K562 (cell line): ENCODE results near the gene KAT5. TPM values are rescaled to one million over a fixed set of nuclear protein-coding genes. Genes with fewer than 3 reads are reported as not detected.

Experiments used
- ATF7 ChIP-seq: fragments of 450-650 bp; IDR thresholded peaks from 2 replicates; pipeline ENCODE4 v1.7.1; 2014; ENCODE audit warnings: mild to moderate bottlenecking, moderate library complexity
- HEY1 ChIP-seq: fragments of 250-450 bp; sonication (Bioruptor Pico); IDR thresholded peaks from 2 replicates; pipeline ENCODE4 v1.5.0; 2020; ENCODE audit warnings: mild to moderate bottlenecking, moderate library complexity, borderline replicate concordance
- KLF1 ChIP-seq: fragments of 450-650 bp; IDR thresholded peaks from 2 replicates; pipeline ENCODE4 v1.6.1; 2016; ENCODE audit warnings: missing genetic modification characterization, missing compliant biosample characterization
- NFE2 ChIP-seq: IDR thresholded peaks from 2 replicates; pipeline ENCODE4 v1.6.1; 2014; ENCODE audit warnings: antibody characterized with exemption, low read depth
- PHF8 ChIP-seq: fragments of 200-600 bp; sonication (generic); IDR thresholded peaks from 2 replicates; pipeline ENCODE4 v1.6.1; 2012; ENCODE audit warnings: mixed run types, mild to moderate bottlenecking, inconsistent platforms, low read length, moderate library complexity, borderline replicate concordance
- PHTF2 ChIP-seq: fragments of 250-450 bp; sonication (Bioruptor Pico); IDR thresholded peaks from 2 replicates; pipeline ENCODE4 v1.5.0; 2021; ENCODE audit warnings: mild to moderate bottlenecking
- POLR2AphosphoS2 ChIP-seq: IDR thresholded peaks from 2 replicates; pipeline ENCODE4 v1.6.1; 2012; ENCODE audit warnings: low read length, improper control_type of control experiment
- REST ChIP-seq, 2 experiments: fragments of 450-650 bp; formaldehyde crosslinking in 1 of 2; IDR thresholded peaks; 2 replicates each; pipeline versions ENCODE4 v1.4.0 to v1.6.1; 2014 to 2020; ENCODE audit warnings: mild to moderate bottlenecking in 2 of 2, borderline replicate concordance in 1 of 2, low read depth in 1 of 2
- RNF2 ChIP-seq: sonication (generic); IDR thresholded peaks from 2 replicates; pipeline ENCODE4 v1.6.1; 2016
- SP2 ChIP-seq: IDR thresholded peaks from 2 replicates; pipeline ENCODE4 v1.6.1; 2011; ENCODE audit warnings: mild to moderate bottlenecking, low read depth, low read length, moderate library complexity; ENCODE audit not compliant: poor library complexity, severe bottlenecking; ENCODE audit errors: extremely low read depth
- SUPT5H ChIP-seq: fragments of 450-650 bp; IDR thresholded peaks from 2 replicates; pipeline ENCODE4 v1.6.1; 2016
- ZBTB40 ChIP-seq, 2 experiments: fragments of 450-650 bp in 1 of 2; sonication (generic) in 1 of 2; formaldehyde crosslinking in 1 of 2; IDR thresholded peaks; 2 replicates each; pipeline versions ENCODE4 v1.7.1 to v1.9.0; 2016 to 2022; ENCODE audit warnings: inconsistent platforms in 1 of 2, mild to moderate bottlenecking in 1 of 2, missing genetic modification reagents in 1 of 2
- polyA plus RNA-seq, 8 experiments: library from polyadenylated mRNA; depleted of rRNA in 4 of 8; stranded (reverse) in 5 of 8; unstranded in 3 of 8; fragments of >200 nt; fragmentation: Nextera tagmentation in 2 of 8; fragmentation: Illumina TruSeq in 1 of 8; extraction: Ambion mirVana in 2 of 8; extraction: Trizol in 1 of 8; gene quantifications; 2 replicates each; pipeline versions ENCODE4 v1.2.1 to v1.2.3, GENCODE V29; 2011 to 2014; ENCODE audit warnings: inconsistent platforms in 1 of 8, missing spikeins in 1 of 8
- total RNA-seq, 7 experiments: library from RNA; depleted of rRNA in 6 of 7; stranded (reverse); fragments of >200 nt in 6 of 7; fragmentation: Illumina TruSeq in 2 of 7; extraction: Trizol in 2 of 7; gene quantifications; 2 replicates each; pipeline versions ENCODE4 v1.2.1 to v1.2.3, GENCODE V29; 2011 to 2021; ENCODE audit warnings: low replicate concordance in 1 of 7

Gene KAT5
- total and polyA plus RNA-seq, 9 of the 15 experiments (the other 6 are each of a cell fraction or from before 2014, with no cell fraction given): 3.6 to 76.8 (median 52.7) TPM

- TF ChIP-seq REST (IDR thresholded peaks at IDR 0.05; ENCODE audit: borderline replicate concordance) (no peak; the same call in 1 of the 2 replicates), REST (CRISPR knock-in tag; IDR thresholded peaks at IDR 0.05; ENCODE audit: low read depth) (no peak), POLR2AphosphoS2 (no peak), PHF8 (peak; percentile 41; the same call in 1 of the 2 replicates), RNF2 (0 out of 2 replicates have a peak, but pooled peaks have one; percentile 27), ZBTB40 (IDR thresholded peaks at IDR 0.05) (no peak), ZBTB40 (CRISPR knock-in tag; IDR thresholded peaks at IDR 0.05) (no peak), SUPT5H (peak; percentile 74), HEY1 (CRISPR knock-in tag) (no peak), PHTF2 (CRISPR knock-in tag) (no peak), SP2 (no peak), NFE2 (no peak), KLF1 (tag) (no peak), ATF7 (peak; percentile 12; the same call in 1 of the 2 replicates)
Measured at GRCh38 chr11:65692367-65692766, 19.7 kb upstream of the KAT5 start (continued).
